Hepatocyte (in vitro differentiated cells): ENCODE data around the gene CTNND2. TPM values are rescaled to one million over a fixed set of nuclear protein-coding genes. Genes with fewer than 3 reads are reported as not detected.
A peak's percentile ranks its signal among the peaks of the same experiment; 100 is the strongest.

Experiments
- DNase-seq: peaks from one replicate; pipeline ENCODE4 v3.0.0-alpha.2; 2016; ENCODE audit warnings: low spot score
- H2AFZ ChIP-seq: fragments of 200-600 bp; sonication (generic); 2 replicates; pipeline ENCODE4 v1.6.0; 2016; ENCODE audit warnings: antibody characterized with exemption, mild to moderate bottlenecking
- H3K27ac ChIP-seq: fragments of 200-600 bp; sonication (generic); 2 replicates; pipeline ENCODE4 v1.5.1; 2016; ENCODE audit warnings: mild to moderate bottlenecking
- H3K27me3 ChIP-seq: fragments of 200-600 bp; sonication (generic); 2 replicates; pipeline ENCODE4 v1.6.1; 2016
- H3K36me3 ChIP-seq: fragments of 200-600 bp; sonication (generic); replicated peaks from 2 replicates; pipeline ENCODE4 v1.5.1; 2016; ENCODE audit warnings: low read depth; ENCODE audit not compliant: insufficient read depth
- H3K4me1 ChIP-seq: fragments of 200-600 bp; sonication (generic); 2 replicates; pipeline ENCODE4 v1.5.1; 2016; ENCODE audit warnings: mild to moderate bottlenecking, moderate library complexity; ENCODE audit not compliant: insufficient read depth
- H3K4me2 ChIP-seq: fragments of 200-600 bp; sonication (generic); 2 replicates; pipeline ENCODE4 v1.6.0; 2016
- H3K4me3 ChIP-seq: fragments of 200-600 bp; sonication (generic); 2 replicates; pipeline ENCODE4 v1.5.1; 2016; ENCODE audit warnings: mild to moderate bottlenecking
- H3K79me2 ChIP-seq: fragments of 200-600 bp; sonication (generic); 2 replicates; pipeline ENCODE4 v1.6.0; 2017; ENCODE audit warnings: mild to moderate bottlenecking
- H3K9me2 ChIP-seq: fragments of 200-600 bp; sonication (generic); replicated peaks from 2 replicates; pipeline ENCODE4 v1.6.0; 2017; ENCODE audit warnings: mild to moderate bottlenecking; ENCODE audit not compliant: insufficient read depth
- H3K9me3 ChIP-seq: fragments of 200-600 bp; sonication (generic); 2 replicates; pipeline ENCODE4 v1.5.1; 2016; ENCODE audit warnings: low read depth, mild to moderate bottlenecking
- H4K20me1 ChIP-seq: fragments of 200-600 bp; sonication (generic); 2 replicates; pipeline ENCODE4 v1.6.0; 2016; ENCODE audit warnings: mild to moderate bottlenecking; ENCODE audit not compliant: insufficient read depth, poor library complexity, severe bottlenecking
- CTCF ChIP-seq: fragments of 200-600 bp; sonication (generic); IDR thresholded peaks from 2 replicates; pipeline ENCODE4 v1.5.1; 2016; ENCODE audit warnings: antibody characterized with exemption, mild to moderate bottlenecking; ENCODE audit not compliant: poor library complexity
- EZH2 ChIP-seq: fragments of 200-600 bp; sonication (generic); IDR thresholded peaks from 2 replicates; pipeline ENCODE4 v1.6.1; 2016; ENCODE audit warnings: antibody characterized with exemption, mild to moderate bottlenecking, borderline replicate concordance
- EZH2phosphoT487 ChIP-seq: fragments of 200-600 bp; sonication (generic); IDR thresholded peaks from one replicate; pipeline ENCODE4 v1.6.1; 2018; ENCODE audit warnings: antibody characterized with exemption, mild to moderate bottlenecking, low read depth, moderate library complexity; ENCODE audit not compliant: unreplicated experiment, severe bottlenecking
- WGBS: methylation state at CpG from one replicate; pipeline ENCODE4 v1.1.6; 2016; ENCODE audit warnings: low lambda C conversion rate; ENCODE audit errors: missing lambda C conversion rate; 5-methylcytosine and 5-hydroxymethylcytosine counted together
- polyA plus RNA-seq: library from polyadenylated mRNA; unstranded; fragments of >200 nt; fragmentation: Nextera tagmentation; extraction: Ambion mirVana; gene quantifications from 2 replicates; pipeline ENCODE4 v1.2.1, GENCODE V29; 2016
- total RNA-seq: library from RNA; depleted of rRNA; stranded (reverse); fragments of >200 nt; gene quantifications from 2 replicates; pipeline ENCODE4 v1.2.3, GENCODE V29; 2014

CTNND2 gene
- total and polyA plus RNA-seq, 2 experiments from 2014 or later: 27.5 to 30.3 TPM

- no peak overlapping the region for H2AFZ ChIP-seq
- H3K79me2 ChIP-seq: no peaks in the 10 kb centered on the region
- no peak overlapping the region for H3K4me3 ChIP-seq
- H3K4me2 ChIP-seq: no peak overlapping the region
- TF ChIP-seq EZH2 (no peak), CTCF (no peak), EZH2phosphoT487 (no peak)
- no peaks in the 10 kb centered on the region for H3K9me3 ChIP-seq
- H3K4me1 ChIP-seq: no peaks in the 10 kb centered on the region
- H4K20me1 ChIP-seq: no peaks in the 10 kb centered on the region
- H3K27ac ChIP-seq: no peak overlapping the region
- no peak for DNase-seq
- no peaks in the 10 kb centered on the region for H3K9me2 ChIP-seq
- no peaks in the 10 kb centered on the region for H3K36me3 ChIP-seq
- no peaks in the 10 kb centered on the region for H3K27me3 ChIP-seq
- 91% methylated on average over 1 of the region's 1 CpG for WGBS
These were observed 408.0 kb downstream of the CTNND2 start for GRCh38 chr5:11496137-11496719.

- Histone ChIP-seq H4K20me1 (no peaks in the 10 kb centered on the region), H3K27me3 (no peaks in the 10 kb centered on the region), H3K4me2 (no peak overlapping the region), H3K27ac (no peak overlapping the region), H3K4me3 (no peak overlapping the region), H3K4me1 (no peaks in the 10 kb centered on the region), H3K79me2 (no peaks in the 10 kb centered on the region), H3K9me3 (no peaks in the 10 kb centered on the region), H3K36me3 (no peaks in the 10 kb centered on the region), H3K9me2 (no peaks in the 10 kb centered on the region), H2AFZ (no peak overlapping the region)
- no peak for DNase-seq
- TF ChIP-seq EZH2 (no peak), EZH2phosphoT487 (no peak), CTCF (peak; percentile 66)
- WGBS: 37% methylated on average over 3 of the region's 3 CpGs
These were observed 409.9 kb downstream of the CTNND2 start for GRCh38 chr5:11494340-11494739.

GRCh38 chr5:11491404-11492075 lies 412.7 kb downstream of the CTNND2 start:
- Histone ChIP-seq H3K9me3 (no peaks in the 10 kb centered on the region), H4K20me1 (no peaks in the 10 kb centered on the region), H3K27me3 (no peaks in the 10 kb centered on the region), H3K4me1 (no peaks in the 10 kb centered on the region), H3K27ac (no peak overlapping the region), H3K4me3 (no peak overlapping the region), H2AFZ (no peak overlapping the region), H3K79me2 (no peaks in the 10 kb centered on the region), H3K36me3 (no peaks in the 10 kb centered on the region), H3K4me2 (no peak overlapping the region), H3K9me2 (no peaks in the 10 kb centered on the region)
- DNase-seq: no peak
- TF ChIP-seq EZH2phosphoT487: no peak
- TF ChIP-seq EZH2: no peak
- TF ChIP-seq CTCF: no peak
- 88% methylated on average over 7 of the region's 7 CpGs for WGBS
